ENCODE measurements around the gene SSH2. TPM values are rescaled to one million over a fixed set of nuclear protein-coding genes. Genes with fewer than 3 reads are reported as not detected.
A peak's percentile ranks its signal among the peaks of the same experiment; 100 is the strongest.

Gene SSH2
- total RNA-seq, 2 experiments from 2014 or later: 39.4 to 73.9 TPM

- H3K27ac ChIP-seq (ENCODE audit: low read depth, low read length, poor library complexity, severe bottlenecking): peak overlapping the region; percentile 85
- BruUV-seq (replicated peaks): no TSS peak
- DNase-seq (ENCODE audit: low spot score): peak; percentile 83
- peaks cover 52% of the 10 kb centered on the region for H3K79me2 ChIP-seq (ENCODE audit: insufficient read depth, low read depth, low read length)
- no peaks in the 10 kb centered on the region for H3K9me2 ChIP-seq (ENCODE audit: insufficient read depth, low read length)
- peak overlapping the region; percentile 65 for H3K4me2 ChIP-seq (ENCODE audit: low read length)
- TF ChIP-seq EZH2phosphoT487 (IDR thresholded peaks at IDR 0.05; ENCODE audit: borderline replicate concordance, low read depth, low read length) (no peak), CTCF (conservative IDR thresholded peaks at IDR 0.05; ENCODE audit: low read length) (peak; percentile 87)
- no peaks in the 10 kb centered on the region for H4K20me1 ChIP-seq (ENCODE audit: insufficient read depth, low read length)
- peaks cover 38% of the 10 kb centered on the region for H3K4me1 ChIP-seq (ENCODE audit: insufficient read depth, low read length, poor library complexity, severe bottlenecking)
- H3K9me3 ChIP-seq (ENCODE audit: low read length): no peaks in the 10 kb centered on the region
- peak overlapping the region; percentile 23 for H3K4me3 ChIP-seq (ENCODE audit: low read depth, low read length, poor library complexity, severe bottlenecking)
- ChIA-PET CTCF (ENCODE audit: unreplicated experiment) (interaction anchor here (1.6 kb wide), 1 partner anchor 123 kb away, joined by 16 read pairs; the partner anchor contains the start of gene SSH2), POLR2A (interaction anchor here (0.6 to 6.6 kb wide), 7 partner anchors 9 to 1305 kb away, joined by 3 to 74 read pairs (median 3); partner anchors contain the start of gene SSH2)
- no peaks in the 10 kb centered on the region; the same call in 1 of the 2 replicates for H3K36me3 ChIP-seq (ENCODE audit: insufficient read depth, low read length)
- intact Hi-C loops (cut with micrococcal nuclease; ENCODE audit: unreplicated experiment): loop anchor here (1.0 to 5.0 kb wide), 3 partner anchors 193 to 285 kb away; no protein-coding TSS in a partner anchor
- H2AFZ ChIP-seq (ENCODE audit: low read length): no peak overlapping the region; the same call in 1 of the 2 replicates
These were observed 122.3 kb downstream of the SSH2 start for GRCh38 chr17:29807520-29808361.

- no peak for DNase-seq (ENCODE audit: low spot score)
- ChIA-PET POLR2A (no interaction called here), CTCF (ENCODE audit: unreplicated experiment) (no interaction called here)
- H3K4me2 ChIP-seq (ENCODE audit: low read length): no peak overlapping the region
- no peak overlapping the region for H3K4me3 ChIP-seq (ENCODE audit: low read depth, low read length, poor library complexity, severe bottlenecking)
- no peaks in the 10 kb centered on the region for H4K20me1 ChIP-seq (ENCODE audit: insufficient read depth, low read length)
- peaks cover 22% of the 10 kb centered on the region for H3K36me3 ChIP-seq (ENCODE audit: insufficient read depth, low read length)
- TF ChIP-seq CTCF (conservative IDR thresholded peaks at IDR 0.05; ENCODE audit: low read length) (no peak), EZH2phosphoT487 (IDR thresholded peaks at IDR 0.05; ENCODE audit: borderline replicate concordance, low read depth, low read length) (no peak)
- no TSS peak for BruUV-seq (replicated peaks)
- no peak overlapping the region for H3K27ac ChIP-seq (ENCODE audit: low read depth, low read length, poor library complexity, severe bottlenecking)
- no peaks in the 10 kb centered on the region for H3K9me2 ChIP-seq (ENCODE audit: insufficient read depth, low read length)
- H3K9me3 ChIP-seq (ENCODE audit: low read length): peaks cover 7% of the 10 kb centered on the region; the same call in 1 of the 2 replicates
- H3K79me2 ChIP-seq (ENCODE audit: insufficient read depth, low read depth, low read length): peaks cover 20% of the 10 kb centered on the region
- peaks cover 6% of the 10 kb centered on the region for H3K4me1 ChIP-seq (ENCODE audit: insufficient read depth, low read length, poor library complexity, severe bottlenecking)
- intact Hi-C loops (cut with micrococcal nuclease; ENCODE audit: unreplicated experiment): no loop called here
- H2AFZ ChIP-seq (ENCODE audit: low read length): no peak overlapping the region
These were observed 127.8 kb downstream of the SSH2 start for GRCh38 chr17:29802246-29802645.

All from OCI-LY7 (cell line).